Measurements from ENCODE around the gene ASCC1. TPM values are rescaled to one million over a fixed set of nuclear protein-coding genes. Genes with fewer than 3 reads are reported as not detected.

ASCC1 gene
- polyA plus RNA-seq, 1 donor = 45.2 TPM

GRCh38 chr10:72066318-72067284 lies 149.5 kb downstream of the ASCC1 start:
- DNase-seq = no peak

GRCh38 chr10:72065439-72066025 lies 150.5 kb downstream of the ASCC1 start:
- DNase-seq = no peak

- DNase-seq = no peak
These were observed 152.2 kb downstream of the ASCC1 start for GRCh38 chr10:72063703-72064391.

GRCh38 chr10:72062832-72063702 lies 153.0 kb downstream of the ASCC1 start:
- DNase-seq = no peak

- DNase-seq = no peak
These were observed 153.7 kb downstream of the ASCC1 start for GRCh38 chr10:72062382-72062781.

- DNase-seq = no peak
These were observed 154.1 kb downstream of the ASCC1 start for GRCh38 chr10:72061930-72062329.

- no peak for DNase-seq
These were observed 154.6 kb downstream of the ASCC1 start for GRCh38 chr10:72061491-72061890.

- no peak for DNase-seq
These were observed 155.9 kb downstream of the ASCC1 start for GRCh38 chr10:72059843-72060822.

GRCh38 chr10:72058989-72059842 lies 156.9 kb downstream of the ASCC1 start:
- DNase-seq = no peak

GRCh38 chr10:72058347-72058898 lies 157.7 kb downstream of the ASCC1 start:
- no peak for DNase-seq

GRCh38 chr10:72056932-72057751 lies 158.9 kb downstream of the ASCC1 start:
- DNase-seq = no peak

- no peak for DNase-seq
These were observed 160.0 kb downstream of the ASCC1 start for GRCh38 chr10:72056113-72056512.

GRCh38 chr10:72053690-72054089 lies 162.4 kb downstream of the ASCC1 start:
- no peak for DNase-seq

GRCh38 chr10:72050873-72051272 lies 165.2 kb downstream of the ASCC1 start:
- DNase-seq = no peak

GRCh38 chr10:72049969-72050781 lies 165.9 kb downstream of the ASCC1 start:
- no peak for DNase-seq

- no peak for DNase-seq
These were observed 166.6 kb downstream of the ASCC1 start for GRCh38 chr10:72049472-72049871.

- DNase-seq = peak; percentile 95
These were observed 167.5 kb downstream of the ASCC1 start for GRCh38 chr10:72048450-72049124.

Measured in left kidney (tissue), 2 donors.